Fibroblast of peridontal ligament (primary cell): Measurements from ENCODE around the gene HTR7.
A peak's percentile ranks its signal among the peaks of the same experiment; 100 is the strongest.

ENCODE experiments used
- DNase-seq: peaks from one replicate; pipeline ENCODE4 v3.0.0-alpha.2; 2010; ENCODE audit errors: extremely low read depth

HTR7 gene

DNA sequence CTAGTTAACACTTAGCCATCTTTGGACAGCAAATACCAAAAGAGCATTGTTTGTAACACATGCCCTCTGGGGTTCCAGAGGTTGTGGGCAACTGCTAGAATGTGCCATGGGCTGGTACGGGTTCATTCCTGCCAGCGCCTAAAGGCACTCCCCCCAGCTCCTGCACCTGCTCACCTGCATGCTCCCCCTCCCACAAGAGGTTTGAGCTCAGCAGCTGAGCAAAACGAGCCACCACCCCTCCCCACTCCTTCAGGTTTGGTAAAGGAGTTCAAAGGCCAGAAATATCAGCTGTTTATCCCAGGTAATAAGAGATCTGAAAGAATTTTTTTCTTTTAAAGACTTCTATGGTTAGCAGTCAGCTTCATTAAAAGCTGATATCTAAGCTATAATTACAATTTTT, 53.5 kb downstream of the HTR7 start:
- DNase-seq: no peak

DNA sequence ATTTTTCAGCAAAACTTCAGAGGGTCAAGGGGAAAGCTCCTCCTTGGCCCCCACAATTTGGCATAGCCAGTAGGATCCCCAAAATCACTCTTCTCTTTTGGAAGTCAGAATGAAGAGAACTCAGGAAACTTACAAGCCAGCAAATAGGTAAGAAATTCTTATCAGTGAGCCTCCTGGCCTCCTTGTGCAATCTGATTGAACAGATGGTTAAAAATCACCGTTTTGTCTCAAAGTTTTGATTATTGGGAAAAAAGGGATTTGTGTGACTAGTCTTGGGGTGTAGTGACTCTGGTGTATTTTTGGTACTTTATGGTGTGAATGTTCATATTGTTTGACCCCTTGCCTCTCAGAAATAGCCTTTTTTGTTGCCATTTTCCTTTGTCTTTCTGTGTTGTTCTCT, 56.2 kb downstream of the HTR7 start:
- DNase-seq: no peak

DNA sequence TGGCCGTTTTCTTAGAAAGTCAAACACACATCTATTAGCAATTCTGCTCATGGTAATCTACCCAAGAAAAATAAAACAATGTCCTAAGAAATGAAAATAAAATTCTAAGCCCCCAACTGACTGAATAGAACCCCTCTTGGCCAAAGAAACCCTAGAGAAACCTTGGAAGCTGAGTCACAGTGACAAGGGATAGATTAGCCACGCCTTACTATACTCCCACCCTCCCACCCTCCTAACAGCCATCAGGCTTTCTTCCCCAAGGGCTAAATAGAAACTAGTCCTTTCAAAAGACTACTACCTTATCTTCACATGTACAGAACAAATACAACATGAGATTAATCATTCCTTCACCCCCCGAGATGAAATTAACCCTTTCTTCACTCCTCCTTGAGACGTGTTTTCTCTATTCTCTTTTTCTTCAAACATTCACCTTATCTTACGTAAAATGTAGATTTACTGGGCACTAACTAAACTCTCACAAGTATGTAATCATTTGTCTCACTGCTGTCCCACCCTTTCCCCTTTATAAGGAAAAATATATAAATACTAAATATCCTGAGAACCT, 57.5 kb downstream of the HTR7 start:
- no peak for DNase-seq

DNA sequence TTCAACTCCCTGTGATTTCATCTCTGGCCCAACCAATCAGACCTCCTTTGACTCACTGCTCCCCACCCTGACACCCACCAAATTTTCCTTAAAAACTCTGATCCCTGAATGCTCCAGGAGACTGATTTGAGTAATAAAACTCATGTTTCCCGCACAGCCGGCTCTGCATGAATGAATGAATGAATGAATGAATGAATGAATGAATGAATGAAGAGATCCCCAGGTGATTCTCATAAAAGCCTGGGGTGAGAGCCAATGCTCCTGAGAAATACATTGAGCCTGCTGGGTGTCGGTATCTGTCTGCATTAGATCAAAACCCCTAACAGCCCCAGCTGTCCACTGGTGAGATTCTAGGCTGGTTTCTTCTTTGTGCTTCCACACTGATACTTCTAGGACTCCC, 58.7 kb downstream of the HTR7 start:
- no peak for DNase-seq

- no peak for DNase-seq
Observed at GRCh38 chr10:90798482-90798881, 59.4 kb downstream of the HTR7 start.

DNA sequence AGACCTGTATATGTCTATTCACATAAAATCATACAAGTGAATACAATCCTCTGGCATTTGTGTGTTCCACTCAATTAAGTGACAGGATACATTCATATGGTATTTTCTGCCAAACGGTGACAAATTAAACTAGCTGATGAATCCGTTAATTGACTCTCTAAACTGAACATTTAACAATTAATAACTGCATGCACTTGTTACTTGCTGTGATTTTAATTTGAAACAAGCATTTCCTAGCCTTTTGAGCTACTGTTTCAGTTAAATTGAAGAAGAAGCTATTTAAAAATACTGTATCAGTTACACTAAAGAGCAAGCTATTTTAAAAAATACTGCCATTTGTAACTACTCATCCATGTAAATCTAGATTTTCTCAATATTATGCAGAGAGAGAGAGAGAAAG, 67.4 kb downstream of the HTR7 start:
- no peak for DNase-seq

DNA sequence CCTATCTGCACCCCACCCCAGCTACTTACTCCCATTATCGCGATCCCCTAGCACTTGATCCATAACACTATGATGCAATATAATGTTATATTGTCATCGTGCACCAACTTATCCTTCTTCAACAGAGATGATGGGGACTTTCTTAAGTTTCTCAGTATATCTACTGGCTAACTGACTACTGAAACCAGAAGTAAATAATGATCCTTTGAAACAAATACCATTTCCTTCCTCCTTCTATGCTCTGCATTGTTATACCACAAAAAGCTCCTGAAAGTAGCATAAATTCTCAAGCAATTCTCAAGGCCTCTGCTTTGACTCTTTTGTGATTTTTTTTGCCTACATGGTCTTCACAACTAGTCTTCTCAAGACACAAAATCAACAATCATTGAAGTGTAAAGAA, 68.9 kb downstream of the HTR7 start:
- DNase-seq: no peak

- DNase-seq: no peak
Observed at GRCh38 chr10:90788199-90788491, 69.7 kb downstream of the HTR7 start.

DNA sequence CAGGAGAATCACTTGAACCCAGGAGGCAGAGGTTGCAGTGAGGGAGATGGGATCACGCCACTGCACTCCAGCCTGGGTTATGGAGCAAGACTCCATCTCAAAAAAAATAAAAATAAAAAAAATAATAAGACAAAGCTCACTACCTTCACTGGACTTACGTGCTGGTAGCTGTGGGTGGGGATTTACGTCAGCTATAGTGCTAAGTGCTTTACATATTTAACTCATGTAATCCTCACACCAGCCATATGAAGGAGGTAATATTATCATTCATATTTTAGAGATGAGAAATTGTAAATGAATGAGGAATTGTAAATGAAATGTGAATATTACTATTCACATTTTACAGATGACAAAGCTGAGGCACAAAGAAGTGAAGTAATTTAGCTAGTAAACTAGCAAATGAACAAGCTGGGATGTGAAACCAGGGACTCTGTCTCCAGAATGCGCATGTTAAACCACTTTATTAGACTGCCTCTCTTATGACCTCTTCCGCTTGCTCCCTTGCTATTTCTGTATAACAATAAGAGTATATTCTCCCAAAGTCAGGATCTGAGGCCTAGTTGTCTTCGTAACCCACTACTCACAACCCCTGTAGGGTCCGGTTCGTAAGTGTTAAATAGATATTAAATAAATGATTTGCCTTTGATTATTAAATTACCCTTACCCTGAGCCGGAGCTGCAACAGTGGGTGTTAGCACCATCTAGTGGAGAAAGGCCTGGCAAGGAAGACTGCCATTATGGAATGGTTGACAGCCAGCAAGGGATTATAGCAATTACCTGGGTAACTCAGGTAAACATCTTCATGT, 70.2 kb downstream of the HTR7 start:
- DNase-seq: peak; percentile 56

- DNase-seq: no peak
Observed at GRCh38 chr10:90785782-90786181, 72.1 kb downstream of the HTR7 start.

- no peak for DNase-seq
Observed at GRCh38 chr10:90784771-90785170, 73.1 kb downstream of the HTR7 start.

DNA sequence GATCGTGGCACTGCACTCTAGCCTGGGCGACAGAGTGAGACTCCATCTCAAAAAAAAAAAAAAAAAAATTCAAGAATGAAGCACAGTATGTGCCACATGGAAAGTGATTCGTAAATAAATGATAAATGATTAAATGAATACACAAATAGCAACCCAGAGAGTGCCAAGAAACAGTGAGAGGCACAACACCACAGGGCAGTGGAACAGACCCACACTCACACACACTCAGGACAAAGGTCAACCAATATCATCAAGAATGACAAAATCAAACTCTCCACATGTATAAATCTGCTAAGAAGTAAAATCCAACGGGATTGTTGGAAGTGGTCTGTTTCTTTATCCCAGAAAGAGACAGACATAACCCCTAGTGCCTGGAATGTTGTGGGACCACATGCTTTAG, 77.4 kb downstream of the HTR7 start:
- no peak for DNase-seq

GRCh38 chr10:90779548-90779947, 78.3 kb downstream of the HTR7 start:
- no peak for DNase-seq

DNA sequence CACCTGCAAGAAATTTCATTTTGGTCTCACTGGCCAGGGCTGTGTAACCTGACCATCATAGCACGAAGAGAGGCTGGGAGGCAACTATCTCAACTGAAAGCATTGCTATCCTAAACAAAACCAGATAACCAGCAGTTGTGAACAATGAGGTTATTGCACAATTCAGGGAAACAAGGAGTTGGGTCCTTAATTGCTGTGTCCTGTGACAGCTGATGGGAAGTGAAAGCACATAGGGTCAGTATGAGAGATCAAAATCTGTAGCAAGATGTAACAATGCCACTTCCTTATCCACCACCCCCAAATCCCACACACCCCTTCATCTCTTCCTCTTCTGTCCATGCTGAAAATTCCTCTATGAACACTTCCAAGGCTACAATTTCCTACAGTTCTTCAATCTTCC, 80.2 kb downstream of the HTR7 start:
- peak; percentile 48 for DNase-seq

- peak; percentile 87 for DNase-seq
Observed at GRCh38 chr10:90775351-90776028, 82.3 kb downstream of the HTR7 start.

DNA sequence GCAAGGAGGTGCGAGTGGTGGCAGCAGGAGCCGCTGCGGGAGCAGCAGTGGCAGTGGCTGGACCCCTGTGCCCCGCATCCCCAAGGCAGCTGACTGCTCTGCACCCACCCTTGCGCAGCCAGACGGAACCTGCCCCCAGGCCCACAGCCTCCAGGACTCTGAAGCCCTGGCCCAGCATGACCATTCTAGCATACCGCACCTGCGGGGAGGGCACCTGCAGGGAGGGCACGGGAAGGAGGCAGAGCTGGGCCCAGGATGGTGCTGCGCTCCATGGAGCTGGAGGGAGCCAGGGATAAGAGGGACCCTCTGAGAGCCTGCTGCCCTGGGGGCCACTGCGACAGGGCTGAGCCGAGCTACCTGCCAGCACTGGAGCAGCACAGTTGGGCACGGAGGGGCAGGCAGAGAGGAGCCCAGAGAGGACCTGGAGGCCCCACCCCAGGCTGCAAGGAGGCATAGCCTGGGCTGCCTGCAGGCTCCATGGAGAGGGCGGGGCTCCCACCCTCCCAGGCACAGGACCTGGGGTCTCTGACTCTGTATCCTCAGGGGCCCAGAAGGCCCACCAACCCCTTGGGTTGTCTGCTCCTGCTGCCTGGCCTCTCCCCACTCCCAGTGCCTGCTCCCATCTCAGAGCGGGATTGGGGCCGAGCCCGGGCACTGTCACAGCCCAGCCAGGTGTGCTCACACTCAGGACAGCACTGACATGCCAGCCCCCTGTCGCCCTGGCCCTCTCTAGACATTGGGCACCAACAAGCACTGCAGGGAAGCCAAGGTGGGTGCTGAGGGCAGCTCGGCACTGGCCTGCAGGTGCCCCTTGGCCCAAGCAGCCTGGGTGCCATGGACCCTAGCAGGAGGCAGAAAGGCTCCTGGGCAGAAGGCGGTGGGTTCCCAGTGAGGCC, 87.6 kb downstream of the HTR7 start:
- no peak for DNase-seq

GRCh38 chr10:90751107-90751997, 106.5 kb downstream of the HTR7 start:
- peak; percentile 55 for DNase-seq

- no peak for DNase-seq
Observed at GRCh38 chr10:90746829-90747228, 111.0 kb downstream of the HTR7 start.

- DNase-seq: peak; percentile 6
Observed at GRCh38 chr10:90745565-90745964, 112.3 kb downstream of the HTR7 start.

- DNase-seq: no peak
Observed at GRCh38 chr10:90743291-90743690, 114.5 kb downstream of the HTR7 start.

- peak; percentile 69 for DNase-seq
Observed at GRCh38 chr10:90741926-90742565, 115.8 kb downstream of the HTR7 start.
